ENCODE results near the gene POLK. TPM values are rescaled to one million over a fixed set of nuclear protein-coding genes. Genes with fewer than 3 reads are reported as not detected.
"Not testable (repeated sequence)": the region's sequence is repeated elsewhere in the genome, so short reads cannot be mapped to it uniquely, and the experiment has no call there.

The POLK gene
- polyA plus RNA-seq, 1 of the 3 experiments (the other 2 are of a cell fraction): 5.5 TPM

GRCh38 chr5:75484605-75485004 lies 27.1 kb upstream of the POLK start:
- Histone ChIP-seq H3K4me3 (ENCODE audit: low read depth in 2 of 2, low read length in 1 of 2) (no peak overlapping the region), H3K4me2 (no peak overlapping the region), H2AFZ (ENCODE audit: low read depth) (no peak overlapping the region), H3K9me3 (peaks cover 24% of the 10 kb centered on the region), H3K27me3 (ENCODE audit: insufficient read depth) (no peaks in the 10 kb centered on the region), H3K9ac (no peak overlapping the region), H3K79me2 (ENCODE audit: insufficient read depth) (peaks cover 69% of the 10 kb centered on the region), H3K4me1 (ENCODE audit: control insufficient read depth in 1 of 2, insufficient read depth in 2 of 2, low read depth in 1 of 2, low read length in 1 of 2) (no peaks in the 10 kb centered on the region), H4K20me1 (ENCODE audit: insufficient read depth) (peaks cover 3% of the 10 kb centered on the region; the same call in 1 of the 2 replicates), H3K9me2 (no peaks in the 10 kb centered on the region), H3K27ac (ENCODE audit: low read depth in 2 of 2, low read length in 1 of 2) (no peak overlapping the region), H3F3A (replicated peaks; ENCODE audit: insufficient read depth) (peaks cover 6% of the 10 kb centered on the region), H3K36me3 (replicated peaks in 1 of 2; ENCODE audit: control insufficient read depth in 1 of 2, insufficient read depth in 2 of 2, low read length in 1 of 2) (peaks cover 0 to 3% of the 10 kb centered on the region in 2 experiments)
- whole genome bisulfite sequencing (ENCODE audit: low lambda C conversion rate): 89% methylated on average over 1 of the region's 1 CpG
- CTCF ChIA-PET: no interaction called here
- no peak for DNase-seq
- TF ChIP-seq FOSL2 (IDR thresholded peaks at IDR 0.05; ENCODE audit: borderline replicate concordance, low read depth) (no peak), USF2 (IDR thresholded peaks at IDR 0.05; ENCODE audit: borderline replicate concordance, low read depth, low read length) (no peak), RAD21 (IDR thresholded peaks at IDR 0.05; ENCODE audit: low read length) (no peak), RFX5 (IDR thresholded peaks at IDR 0.05; ENCODE audit: low read length) (no peak), POLR2AphosphoS5 (IDR thresholded peaks at IDR 0.05; ENCODE audit: low read depth, low read length) (no peak), GATA2 (CRISPR knock-in tag; IDR thresholded peaks at IDR 0.05) (no peak), SMC3 (IDR thresholded peaks at IDR 0.05; ENCODE audit: low read depth, low read length) (no peak)
- POLR2A ChIA-PET: no interaction called here

GRCh38 chr5:75489847-75490246 lies 21.8 kb upstream of the POLK start:
- WGBS (ENCODE audit: low lambda C conversion rate): 94% methylated on average over 6 of the region's 6 CpGs
- H2AFZ ChIP-seq (ENCODE audit: low read depth); H3K4me2 ChIP-seq; H3K27me3 ChIP-seq (ENCODE audit: insufficient read depth); H3K4me1 ChIP-seq (ENCODE audit: control insufficient read depth in 1 of 2, insufficient read depth in 2 of 2, low read depth in 1 of 2, low read length in 1 of 2); H3K27ac ChIP-seq (ENCODE audit: low read depth in 2 of 2, low read length in 1 of 2); POLR2A ChIA-PET; H4K20me1 ChIP-seq (ENCODE audit: insufficient read depth); H3K9ac ChIP-seq; H3K4me3 ChIP-seq (ENCODE audit: low read depth in 2 of 2, low read length in 1 of 2); DNase-seq; H3F3A ChIP-seq (replicated peaks; ENCODE audit: insufficient read depth); CTCF ChIA-PET; H3K9me2 ChIP-seq: not testable (repeated sequence)
- Histone ChIP-seq H3K36me3 (replicated peaks in 1 of 2; ENCODE audit: control insufficient read depth in 1 of 2, insufficient read depth in 2 of 2, low read length in 1 of 2) (peaks cover 6 to 31% of the 10 kb centered on the region in 2 experiments), H3K79me2 (ENCODE audit: insufficient read depth) (peaks cover 45% of the 10 kb centered on the region), H3K9me3 (peaks cover 14% of the 10 kb centered on the region; the same call in 1 of the 2 replicates)

GRCh38 chr5:75491621-75492020 lies 20.1 kb upstream of the POLK start:
- Histone ChIP-seq H3K36me3 (replicated peaks in 1 of 2; ENCODE audit: control insufficient read depth in 1 of 2, insufficient read depth in 2 of 2, low read length in 1 of 2) (peaks cover 6 to 39% of the 10 kb centered on the region in 2 experiments), H2AFZ (ENCODE audit: low read depth) (no peak overlapping the region), H3K4me2 (no peak overlapping the region), H3K27me3 (ENCODE audit: insufficient read depth) (no peaks in the 10 kb centered on the region), H3K9me3 (0 out of 2 replicates have a peak, but pooled peaks cover 6% of the 10 kb centered on the region), H3K4me3 (ENCODE audit: low read depth in 2 of 2, low read length in 1 of 2) (no peak overlapping the region), H3K79me2 (ENCODE audit: insufficient read depth) (peaks cover 41% of the 10 kb centered on the region), H3K4me1 (ENCODE audit: control insufficient read depth in 1 of 2, insufficient read depth in 2 of 2, low read depth in 1 of 2, low read length in 1 of 2) (no peaks in the 10 kb centered on the region), H3K27ac (ENCODE audit: low read depth in 2 of 2, low read length in 1 of 2) (no peak overlapping the region), H4K20me1 (ENCODE audit: insufficient read depth) (no peaks in the 10 kb centered on the region), H3K9ac (no peak overlapping the region), H3F3A (replicated peaks; ENCODE audit: insufficient read depth) (peaks cover 6% of the 10 kb centered on the region), H3K9me2 (no peaks in the 10 kb centered on the region)
- ChIA-PET CTCF (no interaction called here), POLR2A (no interaction called here)
- WGBS (ENCODE audit: low lambda C conversion rate): 100% methylated on average over 2 of the region's 2 CpGs
- TF ChIP-seq FOXJ3 (CRISPR knock-in tag; IDR thresholded peaks at IDR 0.05): no peak
- TF ChIP-seq FOSL2 (IDR thresholded peaks at IDR 0.05; ENCODE audit: borderline replicate concordance, low read depth): no peak
- TF ChIP-seq TCF12 (IDR thresholded peaks at IDR 0.05): no peak
- TF ChIP-seq MAX (IDR thresholded peaks at IDR 0.05; ENCODE audit: low read depth): no peak
- no peak for TF ChIP-seq JUND (IDR thresholded peaks at IDR 0.05)
- TF ChIP-seq TEAD4 (IDR thresholded peaks at IDR 0.05; ENCODE audit: borderline replicate concordance, insufficient read depth): no peak
- TF ChIP-seq NFIC (IDR thresholded peaks at IDR 0.05; ENCODE audit: borderline replicate concordance): no peak
- DNase-seq: no peak
